NT2/D1 (cell line): ENCODE results near the gene ENOX1.

Source experiments
- SUZ12 ChIP-seq: IDR thresholded peaks from 2 replicates; pipeline ENCODE4 v1.6.1; 2011; ENCODE audit not compliant: insufficient read length, insufficient read depth; ENCODE audit errors: extremely low read depth
- YY1 ChIP-seq: IDR thresholded peaks from 2 replicates; pipeline ENCODE4 v1.6.1; 2011; ENCODE audit not compliant: insufficient read length, insufficient read depth

DNA sequence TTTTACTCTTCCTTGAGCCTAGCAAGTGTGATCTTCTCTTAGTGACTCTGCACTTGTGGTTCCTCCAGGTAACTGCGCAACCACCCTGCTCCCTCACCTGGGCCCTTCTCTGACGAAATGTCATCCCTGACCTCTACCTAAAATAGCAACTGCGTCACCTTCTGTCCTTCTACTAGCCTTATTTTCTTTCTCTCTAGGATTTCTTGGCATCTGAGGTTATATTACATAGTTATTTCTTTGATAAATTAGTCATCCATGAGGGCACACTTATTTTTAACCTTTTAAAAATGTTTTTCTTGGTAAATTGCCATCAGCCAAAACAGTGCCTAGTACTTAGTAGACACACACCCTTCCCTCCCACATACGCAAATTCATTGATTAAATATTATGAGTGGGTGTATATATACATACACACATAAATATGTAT is 355.5 kb downstream of the ENOX1 start:
- no peak for TF ChIP-seq YY1
- TF ChIP-seq SUZ12: no peak
